HG02623 (cell line): ENCODE measurements around the gene TH.

ENCODE experiments used
- ATAC-seq: cut with Tn5 transposase; IDR thresholded peaks from one replicate; pipeline ENCODE4 v1.9.1; 2021; ENCODE audit warnings: moderate library complexity; ENCODE audit not compliant: unreplicated experiment

Gene TH

DNA sequence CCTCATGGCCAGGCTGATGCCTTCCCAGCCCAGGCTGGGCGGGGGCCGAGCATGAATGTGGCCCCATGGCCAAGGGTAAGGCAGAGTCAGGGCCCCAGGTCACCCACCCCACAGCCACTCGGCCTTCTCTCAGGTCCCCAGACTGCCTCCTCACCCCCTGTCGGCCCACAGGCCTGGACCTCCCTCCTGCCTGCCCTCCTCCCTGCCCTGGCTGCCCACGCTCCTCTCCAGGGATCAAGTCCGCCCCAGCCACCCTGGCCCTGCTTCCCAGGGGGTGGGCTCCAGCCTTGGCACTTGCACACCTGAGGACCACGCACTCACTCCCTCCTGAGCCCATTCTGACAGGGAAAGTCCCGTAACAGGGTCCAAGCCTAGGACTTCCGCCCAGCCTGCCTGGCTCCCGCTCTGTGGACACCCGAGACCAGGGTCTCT lies 37.8 kb upstream of the TH start:
- no peak for ATAC-seq

DNA sequence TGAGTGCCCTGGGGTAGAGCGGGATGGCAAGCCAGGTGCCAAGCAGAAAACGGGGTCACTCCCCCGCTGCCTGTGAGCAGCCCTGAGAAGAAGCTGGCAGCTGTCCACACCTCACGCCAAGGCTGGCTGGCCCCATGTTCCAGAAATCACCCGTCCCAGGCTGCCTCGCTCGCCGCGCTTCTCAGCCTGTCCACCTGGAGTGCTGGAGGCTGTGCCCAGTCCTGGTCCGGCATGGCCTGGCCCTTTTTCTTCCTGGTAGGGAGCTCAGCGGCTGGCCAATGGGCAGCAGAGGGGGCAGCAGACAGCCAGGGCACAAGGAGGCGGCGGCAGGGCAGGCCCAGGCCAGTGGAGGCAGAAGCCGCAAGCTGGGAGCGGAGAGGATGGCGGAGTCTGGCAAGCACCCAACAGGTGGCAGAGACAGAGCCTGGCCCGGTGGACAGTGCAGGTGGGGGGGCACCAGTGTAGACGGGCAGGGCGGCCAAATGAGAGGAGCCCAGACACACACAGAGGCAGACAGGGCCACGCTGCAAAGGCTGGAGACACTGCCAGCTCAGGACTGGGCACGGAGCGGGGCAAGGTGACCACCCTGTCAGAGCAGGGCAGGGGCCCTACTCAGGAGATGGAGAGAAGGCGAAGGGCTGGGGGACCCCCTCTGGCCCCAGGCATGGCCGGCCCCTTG lies 37.2 kb upstream of the TH start:
- no peak for ATAC-seq

DNA sequence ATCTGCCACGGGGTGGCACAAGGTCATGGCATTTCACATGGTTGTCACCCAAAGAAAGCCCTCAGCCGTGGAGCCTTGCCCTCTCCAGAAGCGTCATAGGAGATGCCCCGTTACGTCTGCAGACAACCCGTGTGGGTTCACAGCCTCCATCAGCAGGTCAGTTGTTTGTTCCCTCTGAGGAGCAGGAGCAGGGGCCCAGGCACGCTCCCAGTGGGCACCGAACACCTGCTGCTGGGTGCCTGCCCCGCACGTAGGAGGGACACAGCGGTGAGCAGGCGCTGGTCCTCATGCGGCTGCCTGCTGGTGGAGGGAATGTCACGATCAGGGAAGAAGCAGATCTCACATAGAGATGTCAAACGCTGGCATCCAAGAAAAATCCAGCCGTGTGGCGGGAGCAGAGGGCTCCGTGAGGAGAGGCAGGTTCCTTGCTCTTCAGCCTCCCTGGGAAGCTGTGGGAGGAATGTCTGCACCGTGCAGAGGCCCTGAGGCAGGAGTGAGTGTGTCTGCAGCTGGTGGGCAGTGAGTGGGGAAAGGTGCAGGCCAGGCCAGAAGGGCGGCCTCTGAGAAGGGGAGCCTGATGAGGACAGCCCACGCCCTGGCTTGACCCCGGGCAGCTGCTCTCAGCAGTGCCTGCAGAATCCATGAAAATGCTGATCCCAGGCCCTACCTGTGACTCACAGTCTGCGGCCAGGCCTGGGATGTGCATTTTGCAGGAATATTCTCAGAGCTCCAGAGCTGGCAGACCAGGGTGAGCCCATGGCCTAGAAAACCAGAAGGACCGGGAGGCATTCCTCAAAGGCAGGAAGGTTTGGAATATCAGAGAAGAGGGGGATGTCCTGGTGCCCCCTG lies 36.4 kb upstream of the TH start:
- no peak for ATAC-seq

DNA sequence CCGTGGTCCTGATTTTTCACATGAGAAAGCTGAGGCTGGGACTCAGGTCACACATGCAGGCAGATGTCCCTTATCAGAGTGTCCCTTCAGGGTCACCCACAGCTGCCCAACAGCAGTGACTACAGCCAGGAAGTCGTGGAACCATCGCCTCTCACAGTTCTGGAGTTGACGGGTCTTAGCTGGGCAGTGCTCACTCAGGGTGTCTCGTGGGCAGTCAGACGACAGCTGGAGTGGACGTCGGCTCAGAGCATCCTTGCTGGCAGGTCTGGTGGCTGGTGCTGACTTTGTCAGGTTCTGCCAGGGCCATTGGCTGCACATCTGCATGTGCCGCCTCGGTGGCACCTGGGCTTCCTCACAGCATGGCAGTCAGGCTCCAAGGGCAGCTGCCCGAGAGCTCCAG lies 35.6 kb upstream of the TH start:
- no peak for ATAC-seq

DNA sequence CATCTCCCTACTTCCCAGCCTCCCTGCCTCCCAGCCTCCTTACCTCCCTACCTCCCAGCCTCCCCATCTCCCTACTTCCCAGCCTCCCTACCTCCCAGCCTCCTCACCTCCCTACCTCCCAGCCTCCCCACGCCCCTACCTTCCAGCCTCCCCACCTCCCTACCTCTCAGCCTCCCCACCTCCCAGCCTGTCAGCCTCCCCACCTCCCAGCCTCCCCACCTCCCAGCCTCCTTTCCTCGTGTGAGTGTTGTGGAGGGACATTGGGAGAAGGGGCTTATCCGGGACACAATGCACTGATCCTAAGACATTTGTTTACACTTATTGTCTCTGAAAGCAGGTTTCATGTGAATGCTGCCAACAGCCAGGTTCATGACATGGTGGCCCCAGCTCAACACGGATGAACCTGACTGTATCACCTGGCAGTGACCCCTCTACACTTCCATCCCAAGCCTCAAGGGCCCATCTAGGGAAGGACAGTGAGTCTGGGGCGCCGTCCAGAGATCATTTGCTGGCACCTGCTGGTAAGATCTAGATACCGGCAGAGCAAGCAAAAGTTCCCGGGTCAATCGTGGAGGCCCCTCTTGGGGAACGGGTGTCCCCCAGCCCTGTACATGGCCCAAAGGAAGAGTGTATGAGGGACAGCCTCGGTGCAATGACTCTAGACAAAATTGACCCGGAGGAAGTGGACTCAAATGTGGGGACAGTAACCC lies 34.5 kb upstream of the TH start:
- no peak for ATAC-seq

DNA sequence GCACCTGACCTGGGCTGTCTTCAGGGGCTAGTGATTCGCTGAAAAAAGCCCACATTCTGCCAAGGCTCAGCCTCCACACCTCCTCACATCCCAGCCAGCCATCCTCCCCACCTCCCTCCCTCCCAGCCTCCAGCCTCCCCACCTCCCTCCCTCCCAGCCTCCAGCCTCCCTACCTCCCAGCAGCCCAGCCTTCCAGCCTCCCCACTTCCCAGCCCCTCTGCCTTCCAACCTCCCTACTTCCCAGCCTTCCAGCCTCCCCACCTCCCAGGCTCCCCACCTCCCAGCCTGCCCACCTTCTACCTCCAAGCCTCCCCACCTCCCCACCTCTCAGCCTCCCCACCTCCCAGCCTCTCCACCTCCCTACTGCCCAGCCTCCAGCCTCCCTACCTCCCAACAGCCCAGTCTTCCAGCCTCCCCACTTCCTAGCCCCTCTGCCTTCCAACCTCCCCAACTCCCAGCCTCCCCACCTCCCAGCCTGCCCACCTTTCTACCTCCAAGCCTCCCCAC lies 33.7 kb upstream of the TH start:
- no peak for ATAC-seq

DNA sequence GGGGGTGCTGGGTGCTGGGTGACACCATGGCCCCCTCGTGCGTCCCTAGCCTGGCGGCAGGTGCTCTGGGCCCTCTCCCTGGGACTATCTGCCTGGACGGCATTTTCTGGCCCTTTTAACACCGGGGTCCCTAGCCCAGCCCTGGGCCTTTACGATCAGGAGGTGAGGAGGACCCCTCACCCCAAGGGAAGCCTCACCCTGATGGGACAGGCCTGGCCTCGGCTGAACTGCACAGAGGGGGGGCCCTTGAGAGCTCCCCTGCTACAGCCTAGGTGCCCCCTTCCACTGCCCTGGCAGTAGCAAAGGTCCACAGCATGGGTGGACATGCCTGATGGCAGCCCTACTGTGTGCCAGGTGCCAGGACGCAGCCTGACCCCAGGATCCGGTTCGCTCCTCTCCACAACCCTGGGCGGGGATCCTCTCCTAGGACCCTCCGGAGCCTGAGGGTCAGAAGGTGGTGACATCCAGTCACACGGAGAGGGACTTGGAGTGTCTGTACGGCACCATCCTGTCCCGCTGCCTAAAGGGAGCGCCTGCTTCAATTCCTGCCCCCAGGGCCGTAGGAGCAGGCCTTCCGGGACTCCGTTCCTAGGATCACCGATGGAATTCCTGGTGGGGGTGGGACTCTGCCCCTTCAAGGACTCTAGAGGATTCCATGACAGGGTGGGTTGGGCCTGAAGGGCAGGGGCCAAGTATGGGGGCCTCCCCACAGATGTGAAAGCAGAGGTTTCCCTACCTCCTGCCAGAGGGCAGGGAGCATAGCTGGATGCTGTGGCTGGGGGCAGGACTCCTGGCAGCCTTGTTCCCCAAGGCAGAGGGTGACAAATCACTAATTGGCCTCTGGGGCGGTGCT lies 33.0 kb upstream of the TH start:
- no peak for ATAC-seq

DNA sequence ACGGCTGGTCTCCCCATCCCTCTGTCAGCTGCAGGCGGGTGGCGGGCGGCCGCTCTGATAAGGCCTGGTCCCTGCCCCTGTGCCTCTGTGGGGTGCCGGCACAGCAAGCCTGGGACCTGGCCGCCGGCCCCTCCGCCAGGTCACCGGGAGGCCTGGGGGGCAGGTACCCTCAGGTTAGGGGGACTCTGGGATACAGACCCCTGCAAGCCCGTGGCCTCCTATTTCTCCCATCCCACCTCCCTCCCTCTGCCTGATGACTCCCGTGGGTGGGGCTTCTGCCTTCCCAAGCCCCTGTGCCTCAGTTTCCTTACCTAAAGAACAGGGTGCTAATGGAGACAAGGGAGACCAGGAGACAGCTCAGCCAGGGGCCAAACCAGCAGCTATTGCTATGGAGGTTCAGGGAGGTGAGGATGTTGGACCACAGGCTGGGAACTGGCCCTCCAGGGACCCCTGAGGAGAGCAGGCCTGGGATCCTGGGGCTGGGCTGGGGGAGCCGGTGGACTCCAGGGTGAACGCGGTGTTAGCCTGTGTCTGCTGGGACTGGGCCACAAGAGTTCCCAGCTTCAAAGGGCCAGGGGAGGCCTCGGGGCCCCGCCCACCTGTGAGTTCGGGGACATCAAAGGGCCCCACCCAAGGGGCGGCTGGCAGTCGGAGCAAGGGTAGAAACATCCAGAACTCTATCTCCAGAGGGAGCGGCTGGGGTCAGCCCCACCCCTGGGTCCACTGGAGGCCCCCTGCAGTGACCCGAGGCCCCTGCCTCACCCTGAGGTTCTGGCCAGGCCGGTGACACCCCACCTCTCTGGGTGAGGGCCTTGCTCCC lies 32.0 kb upstream of the TH start:
- ATAC-seq = no peak

DNA sequence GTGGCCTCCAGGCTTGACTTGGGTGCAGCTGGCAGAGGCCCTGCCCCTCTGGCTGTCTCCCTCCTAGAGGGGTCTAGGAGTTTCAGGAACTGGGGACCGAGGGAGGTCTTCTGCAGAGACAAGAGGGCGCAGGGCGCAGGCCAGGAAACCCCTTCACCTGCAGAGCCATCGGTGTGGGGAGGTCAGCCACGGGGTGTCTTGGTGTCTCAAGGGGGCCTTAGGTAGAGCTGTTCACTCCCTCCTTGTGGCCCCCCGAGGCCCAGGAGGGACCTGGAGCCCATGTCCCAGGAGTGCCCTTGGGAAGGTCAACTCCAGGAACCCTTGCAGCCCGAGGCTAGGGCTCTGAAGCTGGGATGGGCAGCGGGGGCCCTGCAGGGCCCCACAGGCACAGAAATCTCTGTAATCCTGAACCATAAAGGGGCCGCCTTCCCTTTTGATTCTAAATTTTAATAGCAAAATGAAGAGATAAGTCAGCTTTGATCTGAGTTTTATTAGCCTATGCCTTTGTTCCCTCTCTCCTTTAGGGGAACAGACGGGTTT lies 31.4 kb upstream of the TH start:
- no peak for ATAC-seq

DNA sequence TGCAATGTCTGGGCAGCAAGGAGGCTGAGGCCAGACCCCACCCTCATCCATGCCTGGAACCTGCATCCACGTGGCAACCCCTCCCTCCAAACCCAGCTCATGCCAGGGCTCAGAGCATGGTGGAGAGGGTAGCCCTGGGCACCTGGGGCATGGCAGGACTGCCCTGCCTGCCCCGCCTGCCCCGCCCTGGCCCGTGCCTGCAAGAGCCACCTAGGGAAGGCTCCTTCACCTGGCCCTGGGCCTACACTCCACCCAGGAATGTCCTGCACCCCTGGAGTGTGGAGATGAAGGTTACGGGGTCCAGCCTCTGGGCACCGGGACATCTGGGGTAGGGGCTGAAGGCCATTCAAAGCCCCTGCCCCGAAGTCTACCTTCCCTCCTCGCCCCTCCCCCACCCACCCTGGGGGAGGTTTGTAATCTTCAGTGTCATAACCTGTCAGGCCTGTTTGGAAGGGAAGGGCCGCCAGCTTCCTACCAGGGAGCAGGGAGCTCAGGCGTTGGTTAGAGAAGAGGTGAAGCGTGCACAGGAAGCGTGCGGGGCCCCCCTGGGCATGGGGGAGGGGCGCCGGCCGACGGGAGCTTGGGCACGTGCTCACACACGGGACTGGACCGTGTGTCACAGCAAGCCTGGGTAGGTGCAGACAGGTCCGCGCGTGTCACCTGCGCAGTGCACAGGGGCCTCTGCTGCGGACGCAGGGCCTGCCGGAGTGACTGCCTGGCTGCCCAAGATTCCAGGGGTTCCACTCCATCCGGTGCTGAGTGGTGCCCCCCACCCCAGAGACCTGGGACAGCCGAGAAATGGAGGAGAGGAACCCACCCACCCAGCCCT lies 30.7 kb upstream of the TH start:
- no peak for ATAC-seq

DNA sequence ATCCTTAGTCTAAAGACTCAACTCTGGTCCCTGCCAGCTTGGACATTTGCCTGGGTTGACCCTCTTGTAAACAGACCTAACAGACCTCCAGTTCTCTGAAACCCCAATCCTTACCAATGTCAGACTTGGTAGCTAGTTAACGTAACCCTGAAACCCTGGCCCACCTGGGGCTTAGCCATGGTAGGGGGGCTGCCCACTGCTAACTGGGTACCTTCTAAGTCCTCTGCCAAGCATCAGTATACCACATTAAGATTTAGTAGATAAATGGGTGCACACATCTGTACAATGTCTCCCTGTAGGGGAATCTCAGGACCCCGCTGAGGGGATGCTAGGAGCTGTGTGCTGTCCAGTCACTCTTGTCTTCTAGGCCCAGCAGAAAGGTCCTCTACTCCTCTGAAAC lies 29.9 kb upstream of the TH start:
- ATAC-seq = no peak

DNA sequence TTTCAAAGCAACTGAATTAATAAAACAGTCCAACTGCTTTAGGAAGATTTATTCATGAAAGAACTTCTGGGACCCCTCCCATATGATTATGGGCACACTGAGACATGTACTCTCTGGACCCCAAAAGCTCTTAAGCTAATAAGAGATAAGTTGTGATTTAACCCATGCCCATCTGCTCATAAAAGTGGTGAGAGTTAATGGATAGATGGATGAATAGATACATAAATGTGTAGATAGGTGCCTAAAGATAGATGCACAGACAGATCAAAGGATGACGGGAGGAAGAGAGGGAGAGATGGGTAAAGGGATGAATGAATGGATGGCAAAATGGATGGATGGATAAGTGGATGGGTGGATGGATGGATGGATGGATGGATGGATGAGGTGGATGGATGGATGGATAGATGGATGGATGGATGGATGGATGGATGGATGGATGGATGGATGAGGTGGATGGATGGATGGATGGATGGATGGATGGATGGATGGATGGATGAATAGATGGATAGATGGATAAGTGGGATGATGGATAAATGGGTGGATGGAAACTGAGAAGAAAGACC lies 29.4 kb upstream of the TH start:
- no peak for ATAC-seq

DNA sequence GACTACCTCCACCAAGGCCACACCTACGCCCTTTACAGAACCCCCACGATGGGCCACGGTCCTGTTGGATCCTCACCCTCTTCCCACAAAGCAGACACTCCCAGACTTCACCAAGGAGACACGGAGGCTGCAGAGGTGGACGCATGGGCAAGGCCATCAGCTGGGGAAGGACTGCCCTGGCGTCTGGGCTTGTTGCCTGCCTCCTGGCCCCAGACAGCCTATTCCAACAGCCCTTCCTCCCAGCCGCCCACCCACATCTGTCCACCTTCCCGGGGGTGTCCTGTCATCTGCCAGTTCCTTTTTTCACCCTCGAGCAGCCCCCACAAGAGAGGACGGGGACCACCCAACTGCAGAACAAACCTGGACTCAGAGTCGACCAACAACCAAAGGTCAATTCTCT lies 28.9 kb upstream of the TH start:
- ATAC-seq = no peak

DNA sequence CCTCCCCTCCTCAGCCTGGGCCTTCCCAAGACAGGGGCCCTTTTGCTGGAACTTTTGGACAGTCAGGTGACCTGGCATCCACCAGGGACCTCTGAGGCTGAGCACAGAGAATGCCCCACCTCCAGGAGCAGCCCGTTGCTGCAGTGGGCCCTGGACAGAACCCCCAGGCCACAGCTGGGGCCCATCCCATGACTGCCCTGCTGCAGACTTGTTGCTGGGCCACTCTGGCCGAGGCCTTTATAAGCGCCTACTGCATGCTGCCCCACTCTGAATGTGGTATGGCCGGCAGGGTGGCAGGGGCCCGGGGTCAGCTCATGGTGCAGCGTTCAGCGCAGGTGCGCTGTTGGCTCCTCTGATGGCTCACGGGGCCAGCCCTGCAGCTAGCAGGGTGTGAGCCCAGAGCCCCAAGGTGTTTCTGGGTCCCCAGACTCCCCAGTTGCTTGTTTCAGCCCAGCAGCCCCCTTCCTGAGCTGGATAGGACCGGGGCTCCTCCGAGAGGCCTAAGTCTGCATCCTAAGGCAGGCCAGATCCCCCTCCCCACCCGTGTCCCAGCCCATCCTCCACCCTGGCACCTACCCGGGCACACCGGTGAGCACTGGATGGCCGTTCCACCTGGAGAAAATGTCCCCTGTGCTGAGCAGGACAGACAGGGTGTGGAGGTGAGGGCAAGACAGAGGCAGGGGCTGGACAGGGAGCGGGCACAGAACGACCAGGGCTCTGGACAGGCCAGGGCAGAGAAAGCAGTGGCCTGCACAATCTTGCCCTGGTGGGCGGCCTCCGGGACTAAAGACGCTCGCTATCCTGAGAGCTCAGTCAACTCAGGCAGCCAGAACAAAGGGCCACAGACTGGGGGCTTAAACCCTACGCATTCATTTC lies 28.1 kb upstream of the TH start:
- ATAC-seq = no peak

DNA sequence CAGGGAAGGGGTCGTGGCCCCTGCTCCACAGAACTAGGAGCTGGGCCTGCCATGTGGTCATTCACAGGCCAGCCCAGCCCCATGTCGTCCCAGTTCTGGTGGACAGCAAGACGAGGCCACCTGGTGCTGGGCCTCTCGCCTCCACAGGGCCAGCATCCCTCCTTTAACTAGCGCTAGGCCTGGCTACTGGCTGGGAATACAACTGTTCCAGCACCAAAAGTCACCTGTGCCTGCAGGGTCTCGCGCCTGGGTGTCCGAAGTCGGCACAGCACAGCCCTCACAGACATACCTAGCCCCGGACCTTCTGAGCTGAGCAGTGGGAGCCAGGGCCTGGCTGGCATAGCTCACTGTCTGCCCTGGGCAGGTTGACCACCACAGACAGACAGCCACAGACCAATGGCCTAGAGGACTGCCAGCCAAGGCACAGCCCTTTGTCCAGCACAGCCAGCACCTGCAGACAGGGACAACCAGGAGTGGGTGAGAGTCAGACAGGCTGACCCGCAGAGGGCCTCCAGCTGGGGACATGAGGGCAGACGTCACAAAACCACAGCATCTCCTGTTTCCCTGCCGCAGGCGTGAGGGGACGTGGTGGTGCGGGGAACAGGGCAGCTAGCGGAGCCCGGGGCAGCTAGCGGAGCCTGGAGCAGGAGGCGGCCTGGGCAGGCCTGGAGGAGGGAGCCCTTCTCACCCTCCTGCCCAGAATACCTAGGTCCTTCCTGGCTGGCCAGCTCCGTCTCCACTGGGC lies 27.2 kb upstream of the TH start:
- ATAC-seq = no peak

DNA sequence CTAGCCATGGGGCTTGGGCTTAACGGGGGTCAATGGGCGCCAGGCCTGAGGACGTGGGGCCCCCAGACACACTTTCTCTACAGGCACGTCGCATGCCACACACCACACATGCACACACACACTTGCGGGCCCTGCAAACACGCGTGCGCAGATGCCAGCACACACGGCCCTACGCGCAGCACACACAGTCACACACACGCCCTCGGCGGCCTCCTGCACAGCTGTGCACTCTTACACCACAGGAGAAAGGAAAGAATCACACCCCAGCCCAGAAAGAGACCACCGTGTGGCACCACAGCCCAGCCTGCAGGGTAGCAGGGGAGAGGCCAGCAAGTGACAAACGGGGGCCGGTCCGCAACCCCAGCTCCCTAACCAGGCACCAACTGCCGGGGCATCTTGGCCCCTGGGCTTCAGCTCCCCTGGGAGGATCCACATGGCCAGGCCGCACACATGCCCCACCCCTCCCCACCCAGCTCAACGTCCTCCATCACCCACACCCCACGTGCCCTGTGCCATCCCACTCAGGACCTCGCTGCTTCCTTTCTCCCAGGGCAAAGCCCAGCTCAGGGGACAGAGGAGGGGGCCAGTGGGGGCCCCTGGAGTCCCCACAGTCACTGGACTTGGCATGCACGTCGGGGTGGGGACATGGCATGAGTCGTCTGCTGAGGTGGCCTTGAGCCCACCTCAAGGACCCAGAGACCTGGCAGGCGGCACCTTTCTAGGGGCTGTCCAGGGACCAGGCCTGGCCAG lies 26.3 kb upstream of the TH start:
- ATAC-seq = no peak
